Measurements from ENCODE around the gene SLC27A3.

The SLC27A3 gene

DNA sequence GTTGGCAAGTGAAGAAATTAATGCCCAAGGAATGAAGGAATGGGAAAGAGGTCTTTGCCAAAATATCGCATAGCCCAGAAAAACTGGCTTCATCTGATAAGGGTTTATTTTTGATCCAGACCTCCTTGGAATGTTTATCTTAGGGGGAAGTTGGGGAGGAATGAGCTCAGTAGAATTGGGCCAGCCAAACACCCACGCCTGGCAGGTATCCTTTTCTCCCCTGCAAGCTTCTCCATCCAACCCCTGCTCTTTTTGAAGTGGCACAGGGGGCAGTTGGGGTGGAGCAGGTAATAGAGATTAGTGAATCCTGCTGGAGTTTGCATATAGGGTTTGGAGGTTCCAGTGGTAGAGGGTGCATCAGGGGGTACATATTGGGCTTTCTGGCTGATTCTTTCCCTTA is 26.3 kb upstream of the SLC27A3 start:
- peak; percentile 14 for ATAC-seq
- TF ChIP-seq TCF4 (CRISPR knock-in tag; IDR thresholded peaks at IDR 0.05; ENCODE audit: borderline replicate concordance), result no peak
- no peak for TF ChIP-seq ZFP30 (CRISPR knock-in tag; IDR thresholded peaks at IDR 0.05)
- TF ChIP-seq POU6F1 (CRISPR knock-in tag; IDR thresholded peaks at IDR 0.05; ENCODE audit: borderline replicate concordance, low read depth), result no peak
- TF ChIP-seq PPARA (CRISPR knock-in tag; IDR thresholded peaks at IDR 0.05; ENCODE audit: borderline replicate concordance), result no peak
- TF ChIP-seq CREB5 (CRISPR knock-in tag; IDR thresholded peaks at IDR 0.05; ENCODE audit: low read depth), result no peak
- no peak for TF ChIP-seq TSHZ2 (CRISPR knock-in tag; IDR thresholded peaks at IDR 0.05)
- TF ChIP-seq SNAI2 (CRISPR knock-in tag; IDR thresholded peaks at IDR 0.05), result no peak
- TF ChIP-seq BACH2 (CRISPR knock-in tag; IDR thresholded peaks at IDR 0.05; ENCODE audit: borderline replicate concordance), result no peak
- TF ChIP-seq, protein P1, sequence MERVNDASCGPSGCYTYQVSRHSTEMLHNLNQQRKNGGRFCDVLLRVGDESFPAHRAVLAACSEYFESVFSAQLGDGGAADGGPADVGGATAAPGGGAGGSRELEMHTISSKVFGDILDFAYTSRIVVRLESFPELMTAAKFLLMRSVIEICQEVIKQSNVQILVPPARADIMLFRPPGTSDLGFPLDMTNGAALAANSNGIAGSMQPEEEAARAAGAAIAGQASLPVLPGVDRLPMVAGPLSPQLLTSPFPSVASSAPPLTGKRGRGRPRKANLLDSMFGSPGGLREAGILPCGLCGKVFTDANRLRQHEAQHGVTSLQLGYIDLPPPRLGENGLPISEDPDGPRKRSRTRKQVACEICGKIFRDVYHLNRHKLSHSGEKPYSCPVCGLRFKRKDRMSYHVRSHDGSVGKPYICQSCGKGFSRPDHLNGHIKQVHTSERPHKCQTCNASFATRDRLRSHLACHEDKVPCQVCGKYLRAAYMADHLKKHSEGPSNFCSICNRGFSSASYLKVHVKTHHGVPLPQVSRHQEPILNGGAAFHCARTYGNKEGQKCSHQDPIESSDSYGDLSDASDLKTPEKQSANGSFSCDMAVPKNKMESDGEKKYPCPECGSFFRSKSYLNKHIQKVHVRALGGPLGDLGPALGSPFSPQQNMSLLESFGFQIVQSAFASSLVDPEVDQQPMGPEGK (CRISPR knock-in tag; IDR thresholded peaks at IDR 0.05; ENCODE audit: borderline replicate concordance), result no peak
- TF ChIP-seq ISL1 (CRISPR knock-in tag; IDR thresholded peaks at IDR 0.05), result no peak
- TF ChIP-seq, protein P2, sequence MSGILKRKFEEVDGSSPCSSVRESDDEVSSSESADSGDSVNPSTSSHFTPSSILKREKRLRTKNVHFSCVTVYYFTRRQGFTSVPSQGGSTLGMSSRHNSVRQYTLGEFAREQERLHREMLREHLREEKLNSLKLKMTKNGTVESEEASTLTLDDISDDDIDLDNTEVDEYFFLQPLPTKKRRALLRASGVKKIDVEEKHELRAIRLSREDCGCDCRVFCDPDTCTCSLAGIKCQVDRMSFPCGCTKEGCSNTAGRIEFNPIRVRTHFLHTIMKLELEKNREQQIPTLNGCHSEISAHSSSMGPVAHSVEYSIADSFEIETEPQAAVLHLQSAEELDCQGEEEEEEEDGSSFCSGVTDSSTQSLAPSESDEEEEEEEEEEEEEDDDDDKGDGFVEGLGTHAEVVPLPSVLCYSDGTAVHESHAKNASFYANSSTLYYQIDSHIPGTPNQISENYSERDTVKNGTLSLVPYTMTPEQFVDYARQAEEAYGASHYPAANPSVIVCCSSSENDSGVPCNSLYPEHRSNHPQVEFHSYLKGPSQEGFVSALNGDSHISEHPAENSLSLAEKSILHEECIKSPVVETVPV (CRISPR knock-in tag; IDR thresholded peaks at IDR 0.05), result no peak
- TF ChIP-seq OSR1 (CRISPR knock-in tag; IDR thresholded peaks at IDR 0.05), result no peak
- no peak for TF ChIP-seq ZC3H10 (CRISPR knock-in tag; IDR thresholded peaks at IDR 0.05)
- no peak for TF ChIP-seq GLIS3 (CRISPR knock-in tag; IDR thresholded peaks at IDR 0.05)

GRCh38 chr1:153749408-153750005 is 25.7 kb upstream of the SLC27A3 start:
- ATAC-seq, result peak; percentile 100
- TF ChIP-seq ZNF70 (CRISPR knock-in tag; IDR thresholded peaks at IDR 0.05), result no peak
- TF ChIP-seq TSHZ2 (CRISPR knock-in tag; IDR thresholded peaks at IDR 0.05), result no peak
- TF ChIP-seq SNAI2 (CRISPR knock-in tag; IDR thresholded peaks at IDR 0.05), result no peak
- no peak for TF ChIP-seq BACH2 (CRISPR knock-in tag; IDR thresholded peaks at IDR 0.05; ENCODE audit: borderline replicate concordance)
- no peak for TF ChIP-seq ZFP30 (CRISPR knock-in tag; IDR thresholded peaks at IDR 0.05)
- TF ChIP-seq, protein P1 (CRISPR knock-in tag; IDR thresholded peaks at IDR 0.05; ENCODE audit: borderline replicate concordance), result no peak
- TF ChIP-seq TOX (CRISPR knock-in tag; IDR thresholded peaks at IDR 0.05; ENCODE audit: borderline replicate concordance), result no peak
- no peak for TF ChIP-seq OSR1 (CRISPR knock-in tag; IDR thresholded peaks at IDR 0.05)
- TF ChIP-seq POU6F1 (CRISPR knock-in tag; IDR thresholded peaks at IDR 0.05; ENCODE audit: borderline replicate concordance, low read depth), result no peak
- TF ChIP-seq CREB5 (CRISPR knock-in tag; IDR thresholded peaks at IDR 0.05; ENCODE audit: low read depth), result no peak
- no peak for TF ChIP-seq ISL1 (CRISPR knock-in tag; IDR thresholded peaks at IDR 0.05)

Measured in SK-N-SH treated with all-trans-retinoic acid at 6 μM for 48 hours (cell line).